Lung (tissue), 12 donors: ENCODE results near the gene BAZ1A. TPM values are rescaled to one million over a fixed set of nuclear protein-coding genes. Genes with fewer than 3 reads are reported as not detected.
A peak's percentile ranks its signal among the peaks of the same experiment; 100 is the strongest.

Source experiments
- ATAC-seq: fragments of 200-7000 bp; cut with Tn5 transposase; one replicate; pipeline ENCODE4 v1.9.1; 2020; ENCODE audit warnings: moderate number of reproducible peaks; ENCODE audit not compliant: insufficient read depth, low FRiP score
- DNase-seq, 3 donors: peaks; one replicate each; pipeline ENCODE4 v3.0.0-alpha.2; 2013 to 2017
- H3K27ac ChIP-seq, 2 donors: one replicate each; pipeline ENCODE4 v1.5.1; 2013; ENCODE audit warnings: mild to moderate bottlenecking in 2 of 2, moderate library complexity in 2 of 2, control low read depth in 1 of 2, inconsistent platforms in 1 of 2, low read depth in 1 of 2, low read length in 1 of 2
- H3K27me3 ChIP-seq, 3 donors: one replicate each; pipeline ENCODE4 v1.5.1; 2013; ENCODE audit warnings: low read length in 2 of 3; ENCODE audit not compliant: control insufficient read depth in 3 of 3, insufficient read depth in 3 of 3
- H3K36me3 ChIP-seq, 4 donors: one replicate each; pipeline ENCODE4 v1.5.1; 2013; ENCODE audit warnings: low read length in 4 of 4, mild to moderate bottlenecking in 1 of 4, moderate library complexity in 1 of 4; ENCODE audit not compliant: control insufficient read depth in 4 of 4, insufficient read depth in 4 of 4
- H3K4me1 ChIP-seq, 5 donors: one replicate each; pipeline ENCODE4 v1.5.1; 2013; ENCODE audit warnings: low read length in 5 of 5, mild to moderate bottlenecking in 2 of 5, moderate library complexity in 1 of 5; ENCODE audit not compliant: control insufficient read depth in 5 of 5, insufficient read depth in 5 of 5
- H3K4me3 ChIP-seq: one replicate; pipeline ENCODE4 v1.5.1; 2013; ENCODE audit warnings: mild to moderate bottlenecking, control low read depth, moderate library complexity
- H3K9ac ChIP-seq, 2 donors: one replicate each; pipeline ENCODE4 v1.5.1; 2013; ENCODE audit warnings: low read length in 2 of 2, control low read depth in 1 of 2; ENCODE audit not compliant: insufficient read depth in 1 of 2
- H3K9me3 ChIP-seq, 4 donors: one replicate each; pipeline ENCODE4 v1.5.1; 2013; ENCODE audit warnings: low read length in 3 of 4, mild to moderate bottlenecking in 1 of 4, moderate library complexity in 1 of 4; ENCODE audit not compliant: control insufficient read depth in 4 of 4, insufficient read depth in 3 of 4
- CTCF ChIP-seq: IDR thresholded peaks from 2 replicates; pipeline ENCODE4 v1.5.1; 2012; ENCODE audit warnings: mild to moderate bottlenecking; ENCODE audit errors: control extremely low read depth, extremely low read depth
- WGBS, 2 donors: extraction: QIAGEN DNeasy Blood & Tissue Kit; methylation state at CpG; one replicate each; pipeline ENCODE4 v1.1.7; 2013; 5-methylcytosine and 5-hydroxymethylcytosine counted together
- polyA plus RNA-seq, 2 donors: library from polyadenylated mRNA; stranded (reverse); fragments of 200-250 nt; gene quantifications; one replicate each; pipeline ENCODE4 v1.2.1, GENCODE V29; 2013
- total RNA-seq, 2 donors: library from RNA; depleted of rRNA in 1 of 2; stranded (reverse); fragments of >200 nt in 1 of 2; gene quantifications; one replicate each; pipeline ENCODE4 v1.2.1, GENCODE V29; 2014 to 2021
- donor health status: control.
- donor health status: control.
- donor health status: Bipolar disorder and iron deficiency.
- donor health status: healthy.
- donor health status: DM: yes; HTN: yes; CAD: no.

The BAZ1A gene
- total and polyA plus RNA-seq, 4 donors: 17.2 to 52.4 (median 32.1) TPM

DNA sequence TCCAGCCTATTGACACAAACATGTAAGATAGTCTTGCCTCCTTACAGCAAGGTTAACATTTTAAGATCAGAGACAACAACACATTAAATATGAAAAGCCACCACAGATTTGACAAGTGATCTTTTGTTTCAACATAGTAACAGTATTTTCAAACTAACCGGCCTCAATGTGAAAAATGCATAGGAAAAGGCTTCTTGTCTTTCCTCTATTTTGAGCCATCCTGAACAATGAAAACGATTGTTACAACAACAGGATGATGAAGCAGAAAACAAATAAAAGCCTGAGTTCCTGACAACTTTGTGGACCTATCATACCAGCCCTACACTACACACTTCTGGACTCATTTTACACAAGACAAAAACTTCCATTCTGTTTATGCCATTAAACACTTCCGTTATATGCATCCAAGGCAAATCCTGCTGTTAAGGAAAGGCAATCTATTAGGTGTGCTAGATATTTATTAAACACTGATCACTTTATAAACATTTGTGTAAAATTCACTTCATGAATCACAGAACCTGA lies 37.3 kb downstream of the BAZ1A start:
- Histone ChIP-seq H3K27me3 (no peaks in the 10 kb centered on the region), H3K9ac (no peak overlapping the region), H3K4me1 (no peaks in the 10 kb centered on the region), H3K36me3 (no peaks in the 10 kb centered on the region), H3K9me3 (no peaks in the 10 kb centered on the region), H3K4me3 (no peak overlapping the region), H3K27ac (no peak overlapping the region)
- no peak for ATAC-seq
- no peak for DNase-seq
- WGBS, 2 donors: 33 to 59% methylated on average over 3 of the region's 3 CpGs
- no peak for TF ChIP-seq CTCF

GRCh38 chr14:34835312-34835711 lies 39.8 kb downstream of the BAZ1A start:
- no peaks in the 10 kb centered on the region for H3K4me1 ChIP-seq
- H3K36me3 ChIP-seq: peaks cover 0 to 2% (median 0%) of the 10 kb centered on the region in 4 donors
- no peaks in the 10 kb centered on the region for H3K27me3 ChIP-seq
- no peak for TF ChIP-seq CTCF
- H3K9ac ChIP-seq: no peak overlapping the region
- ATAC-seq (no peak), DNase-seq (no peak)
- H3K9me3 ChIP-seq: no peaks in the 10 kb centered on the region
- 51 to 72% methylated on average over 1 of the region's 1 CpG for WGBS, 2 donors
- no peak overlapping the region for H3K27ac ChIP-seq
- no peak overlapping the region for H3K4me3 ChIP-seq

GRCh38 chr14:34833549-34834523 lies 41.3 kb downstream of the BAZ1A start:
- Histone ChIP-seq H3K9ac (no peak overlapping the region), H3K27ac (peak overlapping the region in 1 of 2 donors; percentile 75), H3K4me3 (no peak overlapping the region), H3K27me3 (no peaks in the 10 kb centered on the region), H3K36me3 (peaks cover 0 to 2% (median 0%) of the 10 kb centered on the region in 4 donors), H3K4me1 (no peaks in the 10 kb centered on the region), H3K9me3 (no peaks in the 10 kb centered on the region)
- TF ChIP-seq CTCF: no peak
- DNase-seq (no peak), ATAC-seq (no peak)
- WGBS, 2 donors: 22 to 43% methylated on average over 2 of the region's 2 CpGs
